ENCODE measurements around the gene RASSF5. TPM values are rescaled to one million over a fixed set of nuclear protein-coding genes. Genes with fewer than 3 reads are reported as not detected.

The RASSF5 gene
- polyA plus RNA-seq, 1 of the 3 experiments (the other 2 are of a cell fraction): 2.2 TPM

DNA sequence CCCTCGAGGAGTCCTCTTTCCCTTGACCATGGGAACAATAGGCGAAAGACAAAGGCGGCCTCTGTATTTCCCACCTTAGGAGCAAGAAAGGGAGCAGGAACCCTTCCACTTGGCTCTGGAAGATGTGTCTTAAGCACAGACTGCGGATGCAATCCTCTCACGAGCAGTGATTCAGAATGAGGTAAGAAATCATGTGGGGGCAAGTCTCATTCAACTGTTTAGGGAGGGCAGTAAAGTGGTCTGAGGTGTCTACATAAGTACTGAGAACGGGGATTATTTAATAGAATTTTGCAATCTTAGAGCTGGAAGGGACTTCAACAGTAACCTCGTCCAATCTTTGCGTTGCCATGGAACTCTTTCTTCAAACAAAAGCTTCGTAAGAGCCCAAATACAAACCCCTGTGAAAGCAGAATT is 126.4 kb downstream of the RASSF5 start:
- H3K27ac ChIP-seq (ENCODE audit: low read depth in 2 of 2, low read length in 1 of 2): peak overlapping the region in 1 of 2 experiments; percentile 79; a peak in 2 of 4 replicates
- no peak for DNase-seq
- H3K79me2 ChIP-seq (ENCODE audit: insufficient read depth): peaks cover 27% of the 10 kb centered on the region
- H3K4me1 ChIP-seq (ENCODE audit: control insufficient read depth in 1 of 2, insufficient read depth in 2 of 2, low read depth in 1 of 2, low read length in 1 of 2): peaks cover 15 to 22% of the 10 kb centered on the region in 2 experiments; a peak in 3 of 4 replicates
- POLR2A ChIA-PET: no interaction called here
- peak overlapping the region; percentile 89 for H2AFZ ChIP-seq (ENCODE audit: low read depth)
- no peak overlapping the region for H3K4me3 ChIP-seq (ENCODE audit: low read depth in 2 of 2, low read length in 1 of 2)
- no peak for TF ChIP-seq ELF1 (IDR thresholded peaks at IDR 0.05)
- TF ChIP-seq RCOR1 (IDR thresholded peaks at IDR 0.05; ENCODE audit: low read length): no peak
- TF ChIP-seq CHD2 (IDR thresholded peaks at IDR 0.05; ENCODE audit: low read length, partially characterized antibody): no peak
- TF ChIP-seq TAF1 (IDR thresholded peaks at IDR 0.05; ENCODE audit: borderline replicate concordance, low read depth, low read length): no peak
- no peak for TF ChIP-seq TCF12 (IDR thresholded peaks at IDR 0.05)
- TF ChIP-seq POLR2AphosphoS5 (IDR thresholded peaks at IDR 0.05; ENCODE audit: low read depth, low read length): no peak
- no peak for TF ChIP-seq SMC3 (IDR thresholded peaks at IDR 0.05; ENCODE audit: low read depth, low read length)
- TF ChIP-seq, protein P1, sequence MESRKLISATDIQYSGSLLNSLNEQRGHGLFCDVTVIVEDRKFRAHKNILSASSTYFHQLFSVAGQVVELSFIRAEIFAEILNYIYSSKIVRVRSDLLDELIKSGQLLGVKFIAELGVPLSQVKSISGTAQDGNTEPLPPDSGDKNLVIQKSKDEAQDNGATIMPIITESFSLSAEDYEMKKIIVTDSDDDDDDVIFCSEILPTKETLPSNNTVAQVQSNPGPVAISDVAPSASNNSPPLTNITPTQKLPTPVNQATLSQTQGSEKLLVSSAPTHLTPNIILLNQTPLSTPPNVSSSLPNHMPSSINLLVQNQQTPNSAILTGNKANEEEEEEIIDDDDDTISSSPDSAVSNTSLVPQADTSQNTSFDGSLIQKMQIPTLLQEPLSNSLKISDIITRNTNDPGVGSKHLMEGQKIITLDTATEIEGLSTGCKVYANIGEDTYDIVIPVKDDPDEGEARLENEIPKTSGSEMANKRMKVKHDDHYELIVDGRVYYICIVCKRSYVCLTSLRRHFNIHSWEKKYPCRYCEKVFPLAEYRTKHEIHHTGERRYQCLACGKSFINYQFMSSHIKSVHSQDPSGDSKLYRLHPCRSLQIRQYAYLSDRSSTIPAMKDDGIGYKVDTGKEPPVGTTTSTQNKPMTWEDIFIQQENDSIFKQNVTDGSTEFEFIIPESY (IDR thresholded peaks at IDR 0.05; ENCODE audit: borderline replicate concordance, low read depth): no peak
- TF ChIP-seq, protein P2, sequence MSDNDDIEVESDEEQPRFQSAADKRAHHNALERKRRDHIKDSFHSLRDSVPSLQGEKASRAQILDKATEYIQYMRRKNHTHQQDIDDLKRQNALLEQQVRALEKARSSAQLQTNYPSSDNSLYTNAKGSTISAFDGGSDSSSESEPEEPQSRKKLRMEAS (IDR thresholded peaks at IDR 0.05; ENCODE audit: low read depth): no peak
- no peak for TF ChIP-seq MEF2A (IDR thresholded peaks at IDR 0.05; ENCODE audit: borderline replicate concordance, low read depth)
- no peak for TF ChIP-seq RAD21 (IDR thresholded peaks at IDR 0.05; ENCODE audit: low read length)
- no peak for TF ChIP-seq NFIC (IDR thresholded peaks at IDR 0.05; ENCODE audit: borderline replicate concordance)
- no peak for TF ChIP-seq RXRA (IDR thresholded peaks at IDR 0.05; ENCODE audit: borderline replicate concordance, low read depth)
- TF ChIP-seq GABPA (IDR thresholded peaks at IDR 0.05; ENCODE audit: low read depth): no peak
- no peak for TF ChIP-seq EP300 (IDR thresholded peaks at IDR 0.05; ENCODE audit: borderline replicate concordance in 1 of 2, low read depth in 1 of 2, low read length in 1 of 2)
- no peak for TF ChIP-seq EZH2phosphoT487 (IDR thresholded peaks at IDR 0.05; ENCODE audit: borderline replicate concordance, low read depth)
- TF ChIP-seq, protein P3, sequence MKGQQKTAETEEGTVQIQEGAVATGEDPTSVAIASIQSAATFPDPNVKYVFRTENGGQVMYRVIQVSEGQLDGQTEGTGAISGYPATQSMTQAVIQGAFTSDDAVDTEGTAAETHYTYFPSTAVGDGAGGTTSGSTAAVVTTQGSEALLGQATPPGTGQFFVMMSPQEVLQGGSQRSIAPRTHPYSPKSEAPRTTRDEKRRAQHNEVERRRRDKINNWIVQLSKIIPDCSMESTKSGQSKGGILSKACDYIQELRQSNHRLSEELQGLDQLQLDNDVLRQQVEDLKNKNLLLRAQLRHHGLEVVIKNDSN (IDR thresholded peaks at IDR 0.05; ENCODE audit: borderline replicate concordance, low read depth): no peak
- TF ChIP-seq, protein P4, sequence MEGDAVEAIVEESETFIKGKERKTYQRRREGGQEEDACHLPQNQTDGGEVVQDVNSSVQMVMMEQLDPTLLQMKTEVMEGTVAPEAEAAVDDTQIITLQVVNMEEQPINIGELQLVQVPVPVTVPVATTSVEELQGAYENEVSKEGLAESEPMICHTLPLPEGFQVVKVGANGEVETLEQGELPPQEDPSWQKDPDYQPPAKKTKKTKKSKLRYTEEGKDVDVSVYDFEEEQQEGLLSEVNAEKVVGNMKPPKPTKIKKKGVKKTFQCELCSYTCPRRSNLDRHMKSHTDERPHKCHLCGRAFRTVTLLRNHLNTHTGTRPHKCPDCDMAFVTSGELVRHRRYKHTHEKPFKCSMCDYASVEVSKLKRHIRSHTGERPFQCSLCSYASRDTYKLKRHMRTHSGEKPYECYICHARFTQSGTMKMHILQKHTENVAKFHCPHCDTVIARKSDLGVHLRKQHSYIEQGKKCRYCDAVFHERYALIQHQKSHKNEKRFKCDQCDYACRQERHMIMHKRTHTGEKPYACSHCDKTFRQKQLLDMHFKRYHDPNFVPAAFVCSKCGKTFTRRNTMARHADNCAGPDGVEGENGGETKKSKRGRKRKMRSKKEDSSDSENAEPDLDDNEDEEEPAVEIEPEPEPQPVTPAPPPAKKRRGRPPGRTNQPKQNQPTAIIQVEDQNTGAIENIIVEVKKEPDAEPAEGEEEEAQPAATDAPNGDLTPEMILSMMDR (IDR thresholded peaks at IDR 0.05): no peak
- TF ChIP-seq SIN3A (IDR thresholded peaks at IDR 0.05; ENCODE audit: borderline replicate concordance, low read depth, low read length): no peak
- TF ChIP-seq NRF1 (IDR thresholded peaks at IDR 0.05; ENCODE audit: low read depth, low read length): no peak
- H3K36me3 ChIP-seq (replicated peaks in 1 of 2; ENCODE audit: control insufficient read depth in 1 of 2, insufficient read depth in 2 of 2, low read length in 1 of 2): peaks cover 0 to 1% of the 10 kb centered on the region in 2 experiments
- 0 out of 2 replicates have a peak overlapping the region, but pooled peaks have one; percentile 5 for H3K4me2 ChIP-seq
- H3F3A ChIP-seq (replicated peaks; ENCODE audit: insufficient read depth): peaks cover 24% of the 10 kb centered on the region
- H3K9ac ChIP-seq: 0 out of 2 replicates have a peak overlapping the region, but pooled peaks have one; percentile 10
- no peaks in the 10 kb centered on the region; the same call in 1 of the 2 replicates for H3K27me3 ChIP-seq (ENCODE audit: insufficient read depth)
- no peaks in the 10 kb centered on the region for H4K20me1 ChIP-seq (ENCODE audit: insufficient read depth)
- H3K9me2 ChIP-seq: no peaks in the 10 kb centered on the region
- H3K9me3 ChIP-seq: no peaks in the 10 kb centered on the region
- CTCF ChIA-PET: interaction anchor here (0.7 to 17.3 kb wide), 21 partner anchors 12 to 349 kb away, joined by 3 to 450 read pairs (median 6); partner anchors contain the start of genes EIF2D and MAPKAPK2
- 61% methylated on average over 9 of the region's 9 CpGs for WGBS (ENCODE audit: low lambda C conversion rate)
